ENCODE measurements around the gene PDE6G.

The PDE6G gene

DNA sequence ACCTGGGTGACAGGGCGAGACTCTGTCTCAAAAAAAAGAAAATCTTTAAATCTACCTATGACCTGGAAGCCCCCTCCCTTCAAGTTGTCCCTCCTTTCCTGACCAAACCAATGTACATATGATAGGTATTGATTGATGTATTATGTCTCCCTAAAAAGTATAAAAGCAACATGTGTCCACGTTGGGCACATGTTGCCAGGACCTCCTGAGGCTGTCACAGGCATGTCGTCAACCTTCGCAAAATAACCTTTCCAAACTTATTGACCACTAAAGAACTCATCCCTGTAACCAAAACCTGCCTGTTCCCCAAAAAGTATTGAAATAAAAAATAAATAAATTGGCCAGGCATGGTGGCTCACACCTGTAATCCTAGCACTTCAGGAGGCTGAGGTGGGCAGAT is 5.7 kb upstream of the PDE6G start:
- Histone ChIP-seq H3K27ac (replicated peaks) (no peak overlapping the region), H3K27me3 (ENCODE audit: insufficient read depth, poor library complexity, severe bottlenecking) (no peaks in the 10 kb centered on the region), H3K4me3 (replicated peaks; ENCODE audit: insufficient read depth, low read length) (no peak overlapping the region)
- no peak for TF ChIP-seq REST (IDR thresholded peaks at IDR 0.05; ENCODE audit: insufficient replicate concordance, low read depth)
- TF ChIP-seq GABPA (IDR thresholded peaks at IDR 0.05; ENCODE audit: low read depth): no peak
- TF ChIP-seq SPI1 (IDR thresholded peaks at IDR 0.05; ENCODE audit: borderline replicate concordance, low read depth): no peak
- TF ChIP-seq, protein P1, sequence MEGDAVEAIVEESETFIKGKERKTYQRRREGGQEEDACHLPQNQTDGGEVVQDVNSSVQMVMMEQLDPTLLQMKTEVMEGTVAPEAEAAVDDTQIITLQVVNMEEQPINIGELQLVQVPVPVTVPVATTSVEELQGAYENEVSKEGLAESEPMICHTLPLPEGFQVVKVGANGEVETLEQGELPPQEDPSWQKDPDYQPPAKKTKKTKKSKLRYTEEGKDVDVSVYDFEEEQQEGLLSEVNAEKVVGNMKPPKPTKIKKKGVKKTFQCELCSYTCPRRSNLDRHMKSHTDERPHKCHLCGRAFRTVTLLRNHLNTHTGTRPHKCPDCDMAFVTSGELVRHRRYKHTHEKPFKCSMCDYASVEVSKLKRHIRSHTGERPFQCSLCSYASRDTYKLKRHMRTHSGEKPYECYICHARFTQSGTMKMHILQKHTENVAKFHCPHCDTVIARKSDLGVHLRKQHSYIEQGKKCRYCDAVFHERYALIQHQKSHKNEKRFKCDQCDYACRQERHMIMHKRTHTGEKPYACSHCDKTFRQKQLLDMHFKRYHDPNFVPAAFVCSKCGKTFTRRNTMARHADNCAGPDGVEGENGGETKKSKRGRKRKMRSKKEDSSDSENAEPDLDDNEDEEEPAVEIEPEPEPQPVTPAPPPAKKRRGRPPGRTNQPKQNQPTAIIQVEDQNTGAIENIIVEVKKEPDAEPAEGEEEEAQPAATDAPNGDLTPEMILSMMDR (IDR thresholded peaks at IDR 0.05; ENCODE audit: insufficient read depth, low read length): no peak
- TF ChIP-seq POLR2AphosphoS5 (IDR thresholded peaks at IDR 0.05; ENCODE audit: low read depth): no peak
- DNase-seq (ENCODE audit: low read depth in 1 of 2, low spot score in 1 of 2): no peak

DNA sequence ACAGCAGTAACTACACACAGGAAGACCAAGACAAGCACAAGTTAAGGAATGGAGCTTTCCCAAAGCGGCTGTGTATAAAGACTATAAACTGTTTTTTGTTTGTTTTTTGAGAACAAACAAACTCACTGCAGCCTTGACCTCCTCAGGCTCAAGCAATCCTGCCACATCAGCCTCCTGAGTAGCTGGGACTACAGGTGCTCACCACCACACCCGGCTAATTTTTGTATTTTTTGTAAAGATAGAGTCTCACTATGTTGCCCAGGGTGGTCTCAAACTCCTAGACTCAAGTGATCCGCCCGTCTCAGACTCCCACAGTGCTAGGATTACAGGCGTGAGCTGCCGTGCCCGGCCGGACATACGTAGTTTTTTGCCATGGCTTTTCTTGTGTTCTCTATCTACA is 4.1 kb upstream of the PDE6G start:
- TF ChIP-seq GABPA (IDR thresholded peaks at IDR 0.05; ENCODE audit: low read depth) (no peak), REST (IDR thresholded peaks at IDR 0.05; ENCODE audit: insufficient replicate concordance, low read depth) (no peak), POLR2AphosphoS5 (IDR thresholded peaks at IDR 0.05; ENCODE audit: low read depth) (no peak), SPI1 (IDR thresholded peaks at IDR 0.05; ENCODE audit: borderline replicate concordance, low read depth) (no peak)
- TF ChIP-seq, protein P1 (IDR thresholded peaks at IDR 0.05; ENCODE audit: insufficient read depth, low read length): no peak
- Histone ChIP-seq H3K27me3 (ENCODE audit: insufficient read depth, poor library complexity, severe bottlenecking) (no peaks in the 10 kb centered on the region), H3K27ac (replicated peaks) (no peak overlapping the region), H3K4me3 (replicated peaks; ENCODE audit: insufficient read depth, low read length) (no peak overlapping the region)
- DNase-seq (ENCODE audit: low read depth in 1 of 2, low spot score in 1 of 2): no peak

- no peak for DNase-seq (ENCODE audit: low read depth in 1 of 2, low spot score in 1 of 2)
- no peak overlapping the region for H3K4me3 ChIP-seq (replicated peaks; ENCODE audit: insufficient read depth, low read length)
- TF ChIP-seq SPI1 (IDR thresholded peaks at IDR 0.05; ENCODE audit: borderline replicate concordance, low read depth): no peak
- TF ChIP-seq GABPA (IDR thresholded peaks at IDR 0.05; ENCODE audit: low read depth): no peak
- TF ChIP-seq REST (IDR thresholded peaks at IDR 0.05; ENCODE audit: insufficient replicate concordance, low read depth): no peak
- TF ChIP-seq POLR2AphosphoS5 (IDR thresholded peaks at IDR 0.05; ENCODE audit: low read depth): no peak
- TF ChIP-seq, protein P1 (IDR thresholded peaks at IDR 0.05; ENCODE audit: insufficient read depth, low read length): no peak
- no peaks in the 10 kb centered on the region for H3K27me3 ChIP-seq (ENCODE audit: insufficient read depth, poor library complexity, severe bottlenecking)
- H3K27ac ChIP-seq (replicated peaks): no peak overlapping the region
These were observed 2.7 kb upstream of the PDE6G start for GRCh38 chr17:81659038-81659437.

All from HL-60 (cell line).